ENCODE data around the gene URB2.
"Not testable (repeated sequence)": the region's sequence is repeated elsewhere in the genome, so short reads cannot be mapped to it uniquely, and the experiment has no call there.

The URB2 gene

GRCh38 chr1:229614701-229615100, 11.3 kb upstream of the URB2 start:
- no peak for DNase-seq

DNA sequence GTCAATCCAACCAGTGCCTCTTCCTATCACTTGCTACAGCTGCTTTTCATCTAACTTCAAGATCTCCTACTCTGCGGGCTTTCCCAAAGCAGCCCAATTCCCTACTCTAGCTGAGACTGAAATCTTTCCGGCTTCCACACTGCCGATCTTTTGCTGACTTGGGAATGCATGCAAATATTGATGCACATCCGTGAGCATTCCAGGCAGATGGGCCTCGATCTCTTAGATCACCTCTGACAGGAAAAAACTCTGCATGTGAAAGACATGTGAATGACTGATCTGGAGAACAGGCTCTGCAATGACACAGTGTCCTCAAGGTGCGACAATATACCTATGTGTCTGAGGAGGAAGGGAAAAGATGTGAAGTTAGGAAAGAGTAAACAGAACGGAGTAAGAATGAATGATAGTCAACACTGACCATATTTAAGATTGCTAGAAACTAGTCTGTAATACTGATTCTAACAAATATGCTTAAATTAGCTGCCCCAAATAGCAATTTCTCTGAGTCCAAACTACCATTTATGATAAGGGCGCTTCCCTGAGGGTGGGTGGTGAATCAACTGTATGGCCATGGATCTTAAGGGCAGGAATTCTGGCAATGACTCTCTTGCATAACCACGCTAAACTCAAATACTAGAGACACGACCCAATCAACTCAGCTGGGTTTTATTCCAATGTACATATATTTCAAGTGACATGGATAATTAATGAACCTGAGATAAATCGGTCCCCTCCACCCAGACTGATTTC, 8.5 kb upstream of the URB2 start:
- DNase-seq: no peak

- DNase-seq: no peak
These were observed 7.0 kb upstream of the URB2 start for GRCh38 chr1:229619002-229619401.

DNA sequence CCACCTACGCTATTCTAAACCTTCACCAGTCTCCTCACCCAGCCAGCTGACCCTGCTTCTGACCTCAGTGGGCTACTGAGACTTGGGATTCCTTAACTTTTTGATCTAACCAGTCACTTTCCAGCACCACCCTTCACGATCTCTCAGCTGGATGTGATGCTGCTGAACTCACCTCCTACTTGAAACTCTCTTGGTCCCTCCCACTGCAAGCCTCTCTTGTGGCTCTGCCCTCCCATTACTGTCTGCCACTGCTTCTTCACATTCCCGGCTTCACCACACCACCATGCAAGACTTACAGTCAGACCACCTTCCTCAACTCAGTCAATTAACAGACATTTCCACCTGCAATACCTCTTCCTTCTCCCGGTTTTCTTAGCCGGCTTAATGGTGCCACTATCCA, 6.4 kb upstream of the URB2 start:
- no peak for DNase-seq

- peak; percentile 27 to 48 for DNase-seq
These were observed 5.2 kb upstream of the URB2 start for GRCh38 chr1:229620876-229621275.

GRCh38 chr1:229621663-229622062, 4.4 kb upstream of the URB2 start:
- DNase-seq: no peak

- not testable (repeated sequence) for DNase-seq
These were observed 3.4 kb upstream of the URB2 start for GRCh38 chr1:229622641-229623120.

- no peak for DNase-seq
These were observed 2.8 kb upstream of the URB2 start for GRCh38 chr1:229623225-229623624.

DNA sequence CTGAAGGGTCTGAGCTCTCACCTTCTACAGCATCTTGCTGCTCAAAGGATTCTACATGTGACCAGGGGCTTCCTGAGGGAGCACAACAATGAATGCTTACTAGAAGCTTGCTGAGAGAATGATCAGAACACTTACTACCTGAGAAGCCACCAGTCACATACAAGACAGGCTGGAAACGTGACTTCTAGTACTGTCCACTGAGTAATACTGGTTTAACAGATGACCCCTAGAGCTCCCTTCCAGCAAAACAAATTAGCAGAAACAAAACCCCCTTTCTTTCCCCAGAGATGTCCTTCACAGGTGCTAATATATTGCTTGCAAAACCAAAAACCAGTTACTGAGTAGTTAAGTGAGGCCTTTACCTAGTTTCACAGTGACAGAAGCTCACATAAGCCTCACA, 2.2 kb upstream of the URB2 start:
- no peak for DNase-seq

- DNase-seq: no peak
These were observed 1.5 kb upstream of the URB2 start for GRCh38 chr1:229624521-229625070.

GRCh38 chr1:229625071-229625914, 754 bp upstream of the URB2 start:
- peak; percentile 54 to 74 for DNase-seq

GRCh38 chr1:229627003-229627402, 956 bp downstream of the URB2 start:
- no peak for DNase-seq

DNA sequence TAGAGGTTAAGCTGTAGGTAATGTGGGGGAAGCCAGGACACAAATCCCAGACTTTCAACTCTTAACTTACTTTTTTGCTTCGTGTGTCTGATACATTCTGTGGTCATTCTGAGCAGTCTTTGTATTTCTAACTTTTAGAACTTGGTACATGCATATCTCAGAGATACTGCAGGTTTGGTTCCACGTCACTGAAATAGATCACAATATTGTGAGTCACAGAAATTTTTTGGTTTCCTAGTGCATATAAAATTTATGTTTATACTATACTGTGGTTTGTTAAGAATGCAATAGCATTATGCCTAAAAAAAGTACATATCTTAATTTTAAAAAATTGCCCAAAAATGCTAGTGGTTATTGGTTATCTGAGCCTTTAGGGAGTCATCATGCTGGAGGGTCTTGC, 3.2 kb downstream of the URB2 start:
- no peak for DNase-seq

DNA sequence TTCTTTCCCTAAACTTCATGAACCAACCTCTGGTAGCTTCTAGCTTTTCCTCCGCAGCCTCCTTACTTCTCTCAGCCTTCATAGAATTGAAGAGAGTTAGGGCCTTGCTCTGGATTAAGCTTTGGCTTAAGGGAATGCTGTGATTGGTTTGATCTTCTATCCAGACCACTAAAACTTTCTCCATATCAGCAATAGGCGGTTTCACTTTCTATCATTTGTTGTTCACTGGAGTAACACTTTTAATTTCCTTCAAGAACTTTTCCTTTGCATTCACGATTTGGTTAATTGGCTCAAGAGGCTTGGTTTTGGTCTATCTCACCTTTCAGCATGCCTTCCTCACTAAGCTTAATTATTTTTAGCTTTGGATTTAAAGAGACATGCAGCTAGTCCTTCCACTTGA, 5.1 kb downstream of the URB2 start:
- DNase-seq: no peak

DNA sequence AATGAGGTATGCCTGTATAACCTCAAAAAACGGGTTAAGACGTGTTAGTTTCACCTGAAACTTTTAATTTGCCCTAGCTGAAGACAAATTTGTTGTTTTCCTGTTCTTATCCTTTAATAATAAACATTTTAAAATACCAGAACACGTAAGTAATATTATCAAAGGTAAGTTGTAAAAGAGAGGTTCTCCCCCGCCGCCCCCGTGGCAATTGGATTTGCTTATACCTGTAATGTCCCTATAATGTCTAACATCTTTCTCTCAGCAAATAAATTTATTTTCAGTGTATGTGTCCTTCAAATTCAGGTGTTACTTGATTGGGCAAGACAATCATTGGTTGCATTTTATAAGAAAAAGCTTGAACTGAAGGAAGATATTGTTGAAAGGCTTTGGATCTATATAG, 5.9 kb downstream of the URB2 start:
- no peak for DNase-seq

DNA sequence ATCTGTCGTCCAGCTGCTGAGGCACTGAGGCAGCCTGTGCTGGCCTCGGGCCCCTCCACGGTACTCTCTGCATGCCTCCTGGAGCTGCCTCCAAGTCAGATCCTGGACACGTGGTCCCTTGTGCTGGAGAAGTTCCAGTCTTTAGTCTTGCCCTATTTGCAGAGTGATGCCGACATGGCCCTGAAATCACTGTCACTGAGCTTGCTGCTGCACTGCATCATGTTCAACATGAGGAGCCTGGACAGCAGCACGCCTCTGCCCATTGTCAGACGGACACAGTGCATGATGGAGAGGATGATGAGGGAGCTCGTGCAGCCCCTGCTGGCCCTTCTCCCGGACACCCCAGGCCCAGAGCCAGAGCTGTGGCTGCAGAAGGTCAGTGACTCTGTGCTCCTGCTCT, 10.0 kb downstream of the URB2 start:
- no peak for DNase-seq

- DNase-seq: no peak
These were observed 11.7 kb downstream of the URB2 start for GRCh38 chr1:229637746-229638145.

GRCh38 chr1:229640455-229640854, 14.4 kb downstream of the URB2 start:
- DNase-seq: no peak

DNA sequence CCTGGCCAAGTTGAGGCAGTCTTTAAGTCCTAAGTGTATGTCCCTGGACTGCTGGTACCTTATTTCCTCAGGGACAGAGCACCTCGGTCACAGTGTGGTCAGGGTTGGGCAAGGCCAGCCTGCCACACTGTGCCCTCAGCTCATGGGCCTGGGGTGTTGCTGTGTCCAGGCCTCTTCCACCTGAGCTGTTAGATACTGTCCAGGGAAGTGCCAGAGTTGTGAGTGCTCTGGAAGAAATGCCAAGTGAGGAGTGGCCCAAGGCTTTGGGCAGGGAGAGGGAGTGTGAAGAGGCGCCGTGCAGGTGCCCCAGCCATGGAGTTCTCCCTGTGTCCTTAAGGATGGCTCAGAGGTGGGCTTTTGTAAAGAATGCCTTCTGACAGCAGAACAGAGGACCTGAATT, 15.3 kb downstream of the URB2 start:
- DNase-seq: no peak

DNA sequence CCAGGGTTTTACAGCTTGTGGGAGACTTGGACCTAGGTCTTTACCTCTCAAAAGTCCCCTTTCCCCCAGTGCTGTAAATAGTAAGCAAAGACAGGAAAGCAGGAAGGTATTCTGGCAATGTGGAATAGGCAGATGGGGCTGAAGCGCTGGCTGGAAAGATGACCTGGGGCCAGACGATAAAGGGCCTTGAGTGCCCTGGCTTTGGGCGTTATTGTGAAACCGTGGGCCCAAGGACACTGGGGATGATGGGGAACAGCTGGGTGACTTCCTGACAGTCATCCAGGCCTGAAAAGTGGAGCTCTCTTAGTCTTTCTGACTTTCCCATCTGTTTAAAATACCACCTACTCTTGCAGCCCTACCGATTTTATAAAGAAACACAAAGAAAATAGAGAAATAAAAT, 16.3 kb downstream of the URB2 start:
- DNase-seq: no peak

DNA sequence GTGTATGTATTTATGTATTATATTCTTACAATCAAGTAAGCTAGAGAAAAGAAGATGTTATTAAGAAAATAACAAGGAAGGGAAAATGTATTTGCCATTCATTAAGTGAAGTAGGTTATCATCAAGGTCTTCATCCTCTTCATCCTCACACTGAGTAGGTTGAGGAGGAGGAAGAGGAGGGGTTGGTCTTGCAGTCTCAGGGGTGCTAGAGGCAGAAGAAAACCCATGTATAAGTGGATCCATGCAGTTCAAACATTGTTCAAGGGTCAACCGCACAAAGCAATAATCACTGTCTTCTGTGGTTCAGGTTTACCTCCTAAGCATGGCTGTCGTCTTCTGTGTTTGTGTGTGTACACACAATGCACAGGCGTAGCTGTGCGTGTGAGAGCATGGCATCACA, 16.9 kb downstream of the URB2 start:
- DNase-seq: no peak

GRCh38 chr1:229643996-229644745, 18.1 kb downstream of the URB2 start:
- peak; percentile 52 to 57 for DNase-seq

All from inflammatory macrophage (primary cell).